GM04503 (cell line): ENCODE measurements around the gene ALG9.
"Not testable (repeated sequence)": the region's sequence is repeated elsewhere in the genome, so short reads cannot be mapped to it uniquely, and the experiment has no call there.

ENCODE experiments used
- DNase-seq: peaks from one replicate; pipeline ENCODE4 v3.0.0-alpha.2; 2012; ENCODE audit warnings: low read depth

The ALG9 gene

DNA sequence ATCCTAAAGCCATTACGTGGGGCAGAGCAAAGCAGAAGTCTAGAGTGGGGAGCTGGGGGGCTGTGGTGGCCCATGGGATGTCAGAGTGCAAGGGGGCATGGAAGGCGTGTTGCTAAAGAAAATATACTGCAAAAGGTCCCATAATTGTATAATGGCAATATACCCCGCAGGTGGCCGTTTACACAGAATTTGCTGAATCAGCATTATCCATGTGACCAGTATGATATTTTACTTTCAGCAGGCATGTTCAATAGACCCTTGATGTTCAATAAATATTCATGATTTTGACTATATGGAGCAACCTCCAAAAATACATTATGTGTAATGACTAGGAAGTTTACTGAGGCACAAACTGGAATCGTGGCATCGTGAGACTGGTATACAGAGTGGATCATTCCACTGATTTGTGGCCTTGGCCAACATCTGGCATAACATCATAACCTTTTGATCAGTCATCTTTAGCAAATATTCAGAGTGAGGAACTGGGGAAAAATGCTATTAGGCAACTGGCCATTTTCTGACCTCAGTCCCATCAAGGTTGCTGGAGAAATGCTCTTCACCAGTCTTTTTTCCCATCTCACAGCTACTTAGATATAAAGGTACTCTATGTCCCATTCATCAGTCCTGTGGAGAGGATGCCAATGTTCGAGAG, 75.9 kb downstream of the ALG9 start:
- DNase-seq, result peak; percentile 82

DNA sequence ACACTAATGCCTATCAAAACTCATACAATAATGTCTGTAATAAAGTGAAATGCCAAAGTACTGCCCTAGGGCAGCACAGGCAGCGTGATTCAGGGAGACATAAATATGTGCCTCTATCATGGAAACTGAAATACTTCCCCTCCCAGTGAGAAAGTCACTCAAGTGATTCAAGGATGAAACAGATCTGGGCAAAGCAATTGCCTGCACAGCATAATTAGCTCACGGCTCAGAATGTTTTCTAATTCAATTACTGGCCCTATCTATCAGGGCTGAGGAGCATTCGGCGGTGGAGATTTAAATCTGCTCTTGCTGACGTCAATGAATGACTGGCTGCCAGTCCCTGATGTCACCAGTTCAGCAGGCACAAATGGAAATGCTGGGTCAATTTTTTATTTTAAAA, 77.5 kb downstream of the ALG9 start:
- DNase-seq, result peak; percentile 75

DNA sequence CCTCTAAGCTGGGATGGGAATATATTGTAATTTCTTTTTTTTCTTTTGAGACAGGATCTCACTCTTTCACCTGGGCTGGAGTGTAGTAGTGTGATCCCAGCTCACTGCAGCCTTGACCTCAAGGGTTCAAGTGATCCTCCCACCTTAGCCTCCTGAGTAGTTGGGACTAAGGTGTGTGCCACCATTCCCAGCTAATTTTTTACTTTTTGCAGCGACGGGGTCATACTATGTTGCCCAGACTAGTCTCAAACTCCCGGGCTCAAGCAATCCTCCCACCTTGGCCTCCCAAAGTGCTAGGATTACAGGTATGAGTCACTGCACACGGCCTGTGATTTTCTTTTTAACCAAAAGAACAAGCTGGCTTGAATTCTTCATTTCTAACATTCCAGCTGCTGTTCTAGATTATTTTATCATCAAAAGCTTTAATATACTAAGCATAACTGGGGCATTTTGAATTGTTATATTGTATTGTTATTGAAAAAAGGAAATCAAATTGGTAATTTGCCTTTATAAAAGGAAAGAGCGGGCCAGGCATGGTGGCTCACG, 78.4 kb downstream of the ALG9 start:
- no peak for DNase-seq

DNA sequence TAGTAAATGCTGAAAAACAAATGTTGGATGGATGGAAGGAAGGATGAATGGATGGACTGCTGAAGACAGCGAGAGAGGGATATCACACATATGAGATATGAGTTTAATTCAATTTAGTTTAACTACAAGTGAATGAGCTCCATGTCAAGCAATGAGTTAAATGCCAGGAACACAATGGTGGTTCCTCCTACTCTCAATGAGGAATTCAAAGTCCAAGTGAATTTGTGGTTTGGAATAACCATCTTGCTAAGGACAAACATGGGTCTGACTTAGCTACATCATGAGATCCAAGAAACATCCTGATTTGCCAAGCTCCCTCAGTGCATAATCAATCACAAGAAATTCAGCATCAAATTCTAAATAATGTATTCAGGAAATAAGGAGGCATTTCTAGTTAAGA, 79.1 kb downstream of the ALG9 start:
- DNase-seq, result no peak

DNA sequence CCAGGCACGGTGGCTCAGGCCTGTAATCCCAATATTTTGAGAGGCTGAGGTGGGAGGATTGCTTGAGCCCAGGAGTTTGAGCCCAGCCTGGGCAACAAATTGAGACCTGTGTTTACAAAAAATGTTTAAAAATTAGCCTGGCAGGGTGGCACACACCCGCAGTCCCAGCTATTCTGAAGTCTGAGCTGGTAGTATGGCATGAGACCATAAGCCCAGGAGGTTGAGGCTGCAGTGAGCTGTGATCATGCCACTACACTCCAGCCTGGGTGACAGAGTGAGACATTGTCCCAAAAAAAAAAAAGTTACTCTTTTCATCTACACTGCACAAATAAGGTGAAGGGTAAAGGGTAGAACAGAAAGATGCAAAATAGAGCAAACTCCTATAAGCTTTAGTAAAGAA, 82.9 kb downstream of the ALG9 start:
- no peak for DNase-seq

DNA sequence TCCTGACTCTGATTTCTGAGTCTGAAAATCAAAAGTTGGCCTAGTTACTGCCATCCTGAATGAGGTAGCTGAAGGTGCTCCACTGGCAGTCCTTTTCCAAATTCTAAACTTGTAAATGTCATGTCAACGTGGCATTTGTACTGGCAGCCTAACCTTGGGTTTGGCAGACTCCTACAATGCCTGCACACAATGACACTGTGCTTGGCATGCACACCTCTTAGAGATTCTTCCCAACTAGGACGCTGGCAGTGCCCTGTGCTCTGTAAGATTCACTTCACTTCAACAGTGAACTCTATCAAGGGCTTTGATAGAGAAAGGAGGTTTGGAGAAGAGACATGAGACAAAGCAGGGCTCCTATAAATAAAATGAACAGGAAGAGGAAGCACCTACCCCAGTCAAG, 83.3 kb downstream of the ALG9 start:
- DNase-seq, result no peak

DNA sequence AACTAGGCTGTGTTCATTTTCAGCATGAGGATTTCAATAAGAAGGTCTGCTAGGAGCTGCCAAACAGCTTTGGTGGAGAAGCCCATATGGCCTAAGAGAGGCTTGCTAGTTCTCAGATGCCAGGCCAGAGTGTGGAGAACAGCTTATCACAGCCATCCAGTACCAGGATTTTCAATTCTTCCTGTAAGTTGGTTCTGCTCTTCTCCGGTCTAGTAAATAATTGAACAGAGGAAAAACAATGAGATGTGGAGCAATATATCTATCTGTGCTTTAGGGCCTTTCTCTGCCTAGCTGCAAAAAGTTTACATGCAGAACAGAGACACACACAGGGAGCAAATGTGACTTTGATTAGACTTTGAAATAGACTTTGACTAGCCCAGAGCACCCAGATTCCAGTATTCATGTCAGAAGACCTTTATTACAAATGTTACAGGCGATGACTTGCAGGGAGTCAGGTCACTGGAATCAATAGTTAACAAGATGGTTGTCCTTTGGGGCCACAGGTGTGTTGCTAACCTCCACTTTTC, 85.4 kb downstream of the ALG9 start:
- no peak for DNase-seq

DNA sequence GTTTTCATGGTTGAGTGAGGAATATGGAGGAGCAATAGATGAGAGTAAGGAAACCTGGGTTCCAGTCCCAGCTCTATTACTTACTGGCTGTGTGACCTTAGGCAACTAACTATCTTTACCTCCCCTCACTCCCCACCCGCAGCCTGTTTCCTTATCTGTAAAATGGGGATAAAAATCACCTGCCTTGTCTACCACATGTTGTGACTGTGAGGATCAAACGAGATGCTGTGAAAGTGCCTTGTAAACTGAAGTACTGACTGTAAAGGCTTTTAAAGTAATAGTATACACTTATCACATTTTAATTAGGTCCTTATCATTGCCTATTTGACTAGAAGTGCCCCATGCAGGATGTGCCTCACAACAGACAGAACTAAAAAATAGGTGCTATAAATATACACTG, 86.3 kb downstream of the ALG9 start:
- no peak for DNase-seq

DNA sequence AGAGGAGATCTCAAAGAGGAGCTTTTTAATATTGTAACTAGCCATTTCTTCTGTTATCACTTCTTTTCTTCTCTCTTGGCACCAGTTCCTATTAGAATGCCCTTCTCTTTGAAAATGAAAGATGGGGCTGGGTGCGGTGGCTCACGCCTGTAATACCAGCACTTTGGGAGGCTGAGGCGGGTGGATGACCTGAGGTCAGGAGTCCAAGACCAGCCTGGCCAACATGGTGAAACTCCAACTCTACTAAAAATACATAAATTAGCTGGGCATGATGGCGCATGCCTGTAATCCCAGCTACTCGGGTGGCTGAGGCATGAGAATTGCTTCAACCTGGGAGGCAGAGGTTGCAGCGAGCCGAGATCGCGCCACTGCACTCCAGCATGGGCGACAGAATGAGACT, 87.1 kb downstream of the ALG9 start:
- not testable (repeated sequence) for DNase-seq

DNA sequence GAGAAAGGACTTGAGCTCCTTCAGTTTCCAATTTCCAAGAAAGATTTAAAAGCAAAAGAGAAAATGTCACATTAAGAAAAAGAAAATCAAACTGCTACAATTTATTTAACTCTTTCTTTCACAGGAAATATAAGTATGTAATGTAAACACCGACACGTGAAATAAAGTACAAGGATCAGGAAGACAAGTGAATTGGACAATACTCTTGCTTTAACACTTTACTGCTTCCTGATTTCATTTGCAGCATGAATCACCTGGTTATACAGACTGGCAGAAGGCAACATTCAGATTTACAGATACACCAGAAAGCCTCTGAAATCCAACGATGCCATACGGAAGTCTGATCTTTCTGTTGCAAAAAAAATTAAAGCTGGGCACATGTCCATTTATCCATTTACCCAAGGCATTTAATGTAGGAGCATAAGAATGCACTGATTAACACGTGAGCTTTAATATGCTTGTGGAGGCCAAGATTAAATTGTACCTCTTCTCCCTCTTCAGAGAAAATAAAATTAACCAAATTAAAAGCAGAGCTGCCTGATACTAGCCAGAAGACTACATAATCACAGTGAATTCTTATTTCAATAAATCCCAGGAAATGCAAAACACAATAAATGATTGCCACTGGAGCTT, 89.2 kb downstream of the ALG9 start:
- DNase-seq, result no peak

DNA sequence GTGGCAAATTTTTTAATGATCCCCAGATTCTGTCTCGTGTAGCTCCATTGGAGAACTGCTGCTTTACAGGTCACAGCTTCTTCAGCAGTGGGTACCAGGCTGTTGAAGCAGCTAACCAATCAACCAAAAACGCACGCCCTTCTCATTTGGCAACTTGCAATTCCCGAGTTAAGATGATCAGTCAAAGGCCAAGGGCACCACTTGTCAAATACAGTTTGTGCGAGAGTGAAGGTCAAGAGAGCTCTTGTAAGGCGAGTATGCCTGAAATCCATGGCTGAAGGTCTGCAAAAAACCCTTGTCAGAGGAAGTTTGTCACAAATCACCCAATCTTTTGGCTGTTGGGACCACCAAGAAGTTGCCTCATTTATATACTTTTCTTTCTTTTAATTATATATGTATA, 92.3 kb downstream of the ALG9 start:
- DNase-seq, result no peak

DNA sequence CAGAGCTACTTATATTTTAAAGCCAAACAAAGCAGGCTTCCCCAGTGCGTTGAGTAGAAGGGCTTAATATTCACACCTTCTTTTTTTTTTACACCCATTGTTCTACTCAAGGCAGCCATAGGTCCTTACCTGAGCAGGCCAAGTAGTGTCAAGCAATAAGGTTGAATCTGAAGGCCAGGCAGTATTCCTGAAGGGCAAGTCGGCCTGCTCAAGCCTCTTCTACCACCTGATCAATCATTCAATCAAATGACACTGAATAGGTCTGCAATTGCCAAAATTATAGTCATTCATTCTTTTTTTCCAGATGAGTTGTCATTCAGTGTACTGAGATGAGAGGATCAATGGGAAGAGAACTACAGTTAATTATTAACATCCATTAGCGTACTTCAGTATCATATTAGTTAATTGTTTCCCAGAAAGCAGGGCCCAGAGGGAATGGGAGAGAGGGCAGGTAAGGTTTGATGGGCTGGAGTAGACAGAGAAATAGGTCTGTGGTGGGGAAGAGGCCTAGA, 93.3 kb downstream of the ALG9 start:
- DNase-seq, result no peak

DNA sequence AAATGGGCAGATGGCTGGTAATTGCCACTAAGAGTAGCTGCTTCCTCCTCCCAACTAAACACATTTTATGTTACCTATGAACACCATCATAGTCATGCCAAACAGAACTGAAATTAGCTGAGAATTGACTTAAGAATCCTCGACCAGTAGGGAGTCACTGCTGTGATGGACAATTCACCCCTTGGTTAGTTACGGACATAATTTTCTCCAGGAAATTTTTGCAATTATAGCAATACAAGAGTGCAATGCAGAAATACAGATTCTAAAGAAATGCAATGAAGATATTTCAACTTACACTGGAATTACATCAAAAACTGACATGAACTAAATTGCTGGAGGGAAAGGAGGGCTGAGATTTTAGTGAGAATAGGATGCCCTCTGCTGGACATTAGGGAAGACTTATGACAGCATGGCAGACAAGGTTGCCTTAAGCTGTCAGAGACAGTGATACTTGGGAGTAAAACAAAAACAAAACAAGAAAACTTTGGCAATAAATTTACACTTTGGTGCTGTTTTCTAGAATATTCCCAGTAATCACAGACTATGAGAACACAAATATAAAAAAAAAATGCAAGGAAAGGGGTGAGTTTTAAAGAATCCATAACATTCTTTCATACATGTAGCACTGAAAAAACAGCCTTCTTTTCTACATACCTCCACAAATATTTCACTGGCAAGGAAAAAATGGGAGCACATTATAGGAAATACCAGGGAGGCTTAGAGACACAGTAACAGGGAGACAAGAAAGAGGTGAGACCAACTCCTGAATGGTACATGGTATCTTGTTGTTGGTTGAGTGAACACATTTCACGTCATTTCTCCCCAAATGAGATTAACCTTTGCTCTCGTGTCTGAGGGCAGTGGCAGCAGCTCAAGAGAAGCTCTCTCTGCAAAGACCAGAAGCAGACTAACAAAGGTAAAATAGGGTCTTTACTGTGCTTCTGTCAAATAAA, 94.0 kb downstream of the ALG9 start:
- DNase-seq, result no peak

DNA sequence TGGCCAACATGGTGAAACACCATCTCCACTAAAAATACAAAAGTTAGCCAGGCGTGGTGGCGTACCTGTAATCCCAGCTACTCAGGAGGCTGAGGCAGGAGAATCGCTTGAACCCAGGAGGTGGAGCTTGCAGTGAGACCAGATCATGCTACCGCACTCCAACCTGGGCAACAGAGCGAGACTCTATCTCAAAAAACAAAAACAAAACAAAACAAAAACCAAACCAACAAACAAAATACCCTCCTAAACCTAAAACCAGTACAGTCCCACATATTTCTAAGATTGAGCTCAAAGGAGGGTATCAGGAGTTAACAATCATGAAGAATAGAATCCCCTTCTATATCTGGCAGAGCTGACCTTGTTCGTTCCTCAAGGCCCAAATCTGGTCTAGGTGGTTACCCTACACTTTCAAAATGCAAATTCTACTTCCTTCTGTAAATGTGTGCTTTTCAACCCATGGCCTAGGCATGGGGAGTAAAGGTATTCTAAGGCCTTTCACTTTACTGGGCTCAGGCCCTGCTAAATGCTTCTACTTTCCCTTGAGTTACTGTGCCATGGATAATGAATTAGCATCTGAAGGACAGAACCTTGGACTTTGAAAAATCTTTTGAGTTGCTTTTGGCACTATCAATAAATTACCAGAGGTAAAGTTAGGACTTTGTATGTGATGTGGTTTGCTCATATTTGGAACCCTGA, 94.8 kb downstream of the ALG9 start:
- no peak for DNase-seq

DNA sequence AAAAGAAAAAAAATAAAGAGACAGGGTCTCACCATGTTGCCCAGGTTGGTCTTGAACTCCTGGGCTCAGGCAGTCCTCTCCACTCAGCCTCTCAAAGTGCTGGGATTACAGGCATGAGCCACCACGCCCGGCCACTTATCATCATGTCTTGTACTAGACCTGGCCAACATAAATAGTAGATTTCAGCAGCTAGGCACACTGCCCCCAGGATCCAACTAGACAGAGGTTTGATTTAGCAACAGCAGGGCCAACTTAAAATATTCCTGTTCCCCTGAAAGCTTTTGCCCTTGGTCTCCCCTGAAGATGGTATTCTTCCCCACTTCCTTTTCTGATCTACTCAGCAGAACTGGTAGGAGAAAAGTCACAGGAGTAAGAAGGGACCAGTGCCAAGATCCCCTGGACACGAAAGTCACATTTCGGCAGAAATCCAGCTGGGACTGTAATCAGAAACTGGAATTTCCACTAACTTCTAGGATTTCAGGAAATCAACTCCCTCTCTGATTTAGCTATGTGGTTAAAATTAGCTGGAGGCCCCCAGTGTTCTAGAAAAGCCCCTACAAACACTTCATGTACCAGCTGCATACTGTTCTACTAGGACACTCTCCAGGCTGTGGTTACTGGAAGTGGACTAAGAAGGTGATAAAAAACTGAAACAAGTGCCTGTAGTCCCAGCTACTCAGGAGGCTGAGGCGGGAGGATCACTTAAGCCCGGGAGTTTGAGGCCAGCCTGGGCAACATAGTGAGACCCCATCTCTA, 96.2 kb downstream of the ALG9 start:
- no peak for DNase-seq

DNA sequence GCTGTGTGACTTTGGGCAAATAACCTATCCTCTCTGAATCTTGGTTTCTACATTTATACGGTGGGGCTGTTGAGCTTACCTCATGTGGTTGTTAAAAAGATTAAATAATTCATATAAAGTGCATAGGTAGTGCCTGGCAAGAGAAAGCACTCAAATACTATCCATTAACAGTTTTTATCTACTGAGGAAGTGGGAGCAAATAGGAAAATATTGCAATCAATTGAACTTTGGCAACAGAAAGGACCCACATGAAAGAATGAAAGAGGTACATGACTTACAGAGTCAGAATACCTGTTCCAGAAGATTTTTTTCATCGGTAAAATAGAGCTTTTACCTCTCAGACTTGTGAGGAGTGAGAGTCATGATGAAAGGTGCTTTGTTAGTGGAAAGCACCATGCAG, 98.8 kb downstream of the ALG9 start:
- DNase-seq, result no peak

DNA sequence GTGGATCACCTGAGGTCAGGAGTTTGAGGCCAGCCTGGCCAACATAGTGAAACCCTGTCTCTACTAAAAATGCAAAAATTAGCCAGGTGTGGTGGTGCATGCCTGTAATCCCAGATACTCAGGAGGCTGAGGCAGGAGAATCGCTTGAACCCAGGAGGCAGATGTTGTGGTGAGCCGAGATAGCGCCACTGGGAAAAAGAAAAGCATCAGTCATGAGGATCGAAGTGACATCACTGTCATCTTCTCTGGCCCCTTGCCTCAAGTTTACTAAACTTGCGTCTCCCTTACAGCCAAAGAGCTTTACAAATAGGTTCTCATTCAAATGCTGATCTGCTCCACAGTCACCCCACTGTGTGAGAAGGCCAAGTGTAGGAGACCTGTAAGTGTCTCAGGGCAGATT, 100.2 kb downstream of the ALG9 start:
- not testable (repeated sequence) for DNase-seq

DNA sequence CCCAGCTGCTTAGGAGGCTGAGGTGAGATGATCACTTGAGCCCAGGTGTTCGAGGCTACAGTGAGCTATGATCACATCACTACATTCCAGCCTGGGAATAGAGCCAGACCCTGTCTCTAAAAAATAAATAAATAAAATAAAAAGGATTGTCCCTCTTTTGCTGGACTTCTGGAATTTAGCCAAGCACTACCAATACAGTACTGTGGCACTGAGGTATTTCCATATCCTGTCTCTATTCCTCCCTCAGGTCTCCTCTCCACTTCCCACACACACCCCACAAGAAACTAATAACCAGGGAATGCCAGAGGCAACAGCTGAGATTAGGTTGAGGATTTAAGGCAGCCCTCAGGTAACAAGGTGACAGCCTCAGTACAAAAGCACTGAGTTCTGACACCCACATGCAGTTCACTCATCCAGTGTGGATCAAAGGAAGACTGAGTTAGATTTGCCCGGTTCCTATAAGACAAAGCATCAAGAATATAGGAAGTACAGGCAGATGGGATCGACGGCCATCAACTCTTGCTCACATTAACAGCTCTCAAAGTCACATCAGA, 100.7 kb downstream of the ALG9 start:
- DNase-seq, result no peak

DNA sequence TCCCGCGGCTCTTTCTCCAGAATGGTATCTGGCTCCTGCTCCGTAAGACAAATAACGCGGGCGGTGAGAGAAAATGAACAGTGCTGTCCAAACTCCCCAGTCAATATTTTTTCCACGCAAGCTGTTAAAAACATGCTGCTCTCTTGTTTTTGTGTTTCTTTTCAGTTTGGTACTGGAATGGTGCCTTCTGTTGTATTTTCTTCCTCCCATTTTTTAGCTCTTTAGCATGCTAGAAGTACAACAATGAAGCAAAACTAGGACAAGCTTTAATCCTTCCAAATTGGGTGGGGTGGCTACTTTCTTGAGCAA, 104.6 kb downstream of the ALG9 start:
- DNase-seq, result no peak

DNA sequence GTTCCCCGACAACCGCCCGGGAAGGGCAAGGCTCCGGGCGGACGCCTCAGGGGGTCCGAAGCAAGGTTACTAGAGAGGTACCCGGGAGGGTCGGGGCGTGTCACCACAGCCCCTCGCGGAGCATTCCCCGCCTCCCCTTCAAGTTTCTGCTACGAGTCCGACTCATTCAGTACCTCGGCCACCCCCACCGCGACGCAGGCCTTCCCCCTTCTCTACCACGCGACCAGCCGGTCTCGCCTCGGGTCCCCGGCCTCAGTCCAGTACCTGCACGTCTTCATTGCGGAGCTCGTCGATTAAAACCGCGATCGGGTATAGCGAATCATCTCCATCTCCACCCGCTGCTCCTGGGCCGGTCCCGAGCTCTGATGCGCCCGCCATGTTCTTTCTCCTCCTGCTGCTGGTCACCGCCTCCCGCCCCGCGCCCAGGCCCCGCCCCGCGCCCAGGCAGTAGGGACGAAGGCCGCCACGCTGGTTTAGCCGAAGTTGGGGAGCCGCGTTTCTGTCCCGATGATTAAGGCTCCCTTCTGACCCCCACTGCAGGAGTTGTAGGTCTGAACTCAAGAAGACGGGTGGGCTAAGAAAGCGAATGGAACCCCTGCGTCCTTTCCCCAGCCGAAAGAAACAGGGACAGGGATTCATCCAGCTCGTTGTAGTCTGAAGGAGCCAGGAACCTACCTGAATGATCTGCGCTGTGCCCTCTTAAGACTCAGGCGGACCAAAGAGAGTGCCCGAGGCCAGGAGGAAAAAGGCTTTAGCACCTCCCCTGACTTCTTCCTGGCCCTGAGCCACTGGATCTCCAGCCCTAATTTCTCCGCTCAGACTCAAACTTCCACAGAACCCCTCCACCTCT, 105.2 kb downstream of the ALG9 start, which contains the start of gene PPP2R1B:
PPP2R1B (minus strand) TSS at position 406 of the 850 bp plus-strand sequence; CDS start at position 378, 28 bp downstream.
- peak; percentile 26 for DNase-seq
